ENCODE results near the gene TGFB2. TPM values are rescaled to one million over a fixed set of nuclear protein-coding genes. Genes with fewer than 3 reads are reported as not detected.

Gene TGFB2
- total RNA-seq, 1 experiment from 2014 or later: 1.2 TPM

DNA sequence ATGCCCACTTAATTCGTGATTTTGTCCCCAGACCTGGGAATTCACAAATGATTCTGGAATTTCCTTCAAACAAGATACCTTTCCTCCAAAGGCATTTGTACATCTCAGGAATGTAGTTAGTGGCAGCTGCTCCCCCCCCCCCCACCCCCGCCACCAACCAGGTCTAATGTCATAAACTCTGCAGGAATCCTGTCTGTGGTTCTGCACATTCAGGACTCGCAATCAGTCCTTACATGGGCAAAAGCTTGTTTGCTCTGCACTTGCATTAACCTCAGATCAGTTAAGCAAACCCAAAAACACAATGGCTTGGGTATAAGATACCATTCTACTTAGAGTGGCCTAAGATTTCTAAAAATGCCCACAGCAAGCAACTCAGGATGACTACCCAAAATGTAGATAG is 143.8 kb downstream of the TGFB2 start:
- intact Hi-C loops (cut with micrococcal nuclease; ENCODE audit: unreplicated experiment): no loop called here
- no peaks in the 10 kb centered on the region for H3K9me3 ChIP-seq (ENCODE audit: low read depth, low read length, poor library complexity, severe bottlenecking)
- no peaks in the 10 kb centered on the region for H3K27me3 ChIP-seq (replicated peaks; ENCODE audit: insufficient read depth, low read depth, low read length, poor library complexity)
- no peaks in the 10 kb centered on the region for H3K4me1 ChIP-seq (ENCODE audit: insufficient read depth, low read length, poor library complexity, severe bottlenecking)
- ChIA-PET CTCF (no interaction called here), POLR2A (ENCODE audit: low non-redundant PET) (no interaction called here)
- no peak overlapping the region for H3K4me3 ChIP-seq (ENCODE audit: low read depth, low read length, poor library complexity, severe bottlenecking)
- no peak for DNase-seq (ENCODE audit: low spot score)
- no peak overlapping the region for H3K27ac ChIP-seq (ENCODE audit: low read depth, low read length, poor library complexity, severe bottlenecking)
- H3K36me3 ChIP-seq (ENCODE audit: insufficient read depth, low read length, poor library complexity, severe bottlenecking): no peaks in the 10 kb centered on the region
- TF ChIP-seq, protein P1, sequence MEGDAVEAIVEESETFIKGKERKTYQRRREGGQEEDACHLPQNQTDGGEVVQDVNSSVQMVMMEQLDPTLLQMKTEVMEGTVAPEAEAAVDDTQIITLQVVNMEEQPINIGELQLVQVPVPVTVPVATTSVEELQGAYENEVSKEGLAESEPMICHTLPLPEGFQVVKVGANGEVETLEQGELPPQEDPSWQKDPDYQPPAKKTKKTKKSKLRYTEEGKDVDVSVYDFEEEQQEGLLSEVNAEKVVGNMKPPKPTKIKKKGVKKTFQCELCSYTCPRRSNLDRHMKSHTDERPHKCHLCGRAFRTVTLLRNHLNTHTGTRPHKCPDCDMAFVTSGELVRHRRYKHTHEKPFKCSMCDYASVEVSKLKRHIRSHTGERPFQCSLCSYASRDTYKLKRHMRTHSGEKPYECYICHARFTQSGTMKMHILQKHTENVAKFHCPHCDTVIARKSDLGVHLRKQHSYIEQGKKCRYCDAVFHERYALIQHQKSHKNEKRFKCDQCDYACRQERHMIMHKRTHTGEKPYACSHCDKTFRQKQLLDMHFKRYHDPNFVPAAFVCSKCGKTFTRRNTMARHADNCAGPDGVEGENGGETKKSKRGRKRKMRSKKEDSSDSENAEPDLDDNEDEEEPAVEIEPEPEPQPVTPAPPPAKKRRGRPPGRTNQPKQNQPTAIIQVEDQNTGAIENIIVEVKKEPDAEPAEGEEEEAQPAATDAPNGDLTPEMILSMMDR (conservative IDR thresholded peaks at IDR 0.05; ENCODE audit: low read depth, low read length): no peak
- no peak for TF ChIP-seq EZH2 (IDR thresholded peaks at IDR 0.05; ENCODE audit: borderline replicate concordance, low read depth, low read length, poor library complexity, severe bottlenecking)
- no TSS peak for BruUV-seq (replicated peaks)

DNA sequence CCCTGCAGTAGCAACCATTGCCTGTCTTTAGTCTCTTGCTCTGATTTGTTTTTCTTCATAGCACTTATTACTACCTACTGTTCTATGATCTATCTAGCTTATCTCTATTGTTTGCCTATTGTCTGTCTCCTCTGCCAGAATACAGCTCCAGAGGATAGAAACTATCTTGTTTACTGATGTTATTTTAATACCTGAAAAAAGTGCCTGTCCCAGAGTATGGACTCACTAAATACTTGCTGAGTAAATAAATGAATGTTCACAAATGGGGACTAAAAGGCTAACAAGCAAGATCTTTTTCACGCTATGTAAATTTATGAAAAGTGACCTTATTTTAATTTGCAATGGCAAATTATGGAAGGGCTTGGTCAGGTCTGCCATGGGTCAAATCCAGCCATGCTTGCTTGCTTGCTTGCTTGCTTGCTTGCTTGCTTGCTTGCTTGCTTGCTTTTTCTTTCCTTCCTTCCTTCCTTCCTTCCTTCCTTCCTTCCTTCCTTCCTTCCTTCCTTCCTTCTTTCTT is 145.3 kb downstream of the TGFB2 start:
- Histone ChIP-seq H3K4me3 (ENCODE audit: low read depth, low read length, poor library complexity, severe bottlenecking) (no peak overlapping the region), H3K27ac (ENCODE audit: low read depth, low read length, poor library complexity, severe bottlenecking) (no peak overlapping the region), H3K4me1 (ENCODE audit: insufficient read depth, low read length, poor library complexity, severe bottlenecking) (no peaks in the 10 kb centered on the region), H3K9me3 (ENCODE audit: low read depth, low read length, poor library complexity, severe bottlenecking) (no peaks in the 10 kb centered on the region), H3K27me3 (replicated peaks; ENCODE audit: insufficient read depth, low read depth, low read length, poor library complexity) (no peaks in the 10 kb centered on the region), H3K36me3 (ENCODE audit: insufficient read depth, low read length, poor library complexity, severe bottlenecking) (no peaks in the 10 kb centered on the region)
- ChIA-PET POLR2A (ENCODE audit: low non-redundant PET) (no interaction called here), CTCF (interaction anchor here (0.7 kb wide), 1 partner anchor 701 kb away, joined by 4 read pairs; no protein-coding TSS in a partner anchor)
- DNase-seq (ENCODE audit: low spot score): no peak
- BruUV-seq (replicated peaks): no TSS peak
- TF ChIP-seq EZH2 (IDR thresholded peaks at IDR 0.05; ENCODE audit: borderline replicate concordance, low read depth, low read length, poor library complexity, severe bottlenecking): no peak
- TF ChIP-seq, protein P1 (conservative IDR thresholded peaks at IDR 0.05; ENCODE audit: low read depth, low read length): no peak
- intact Hi-C loops (cut with micrococcal nuclease; ENCODE audit: unreplicated experiment): no loop called here

DNA sequence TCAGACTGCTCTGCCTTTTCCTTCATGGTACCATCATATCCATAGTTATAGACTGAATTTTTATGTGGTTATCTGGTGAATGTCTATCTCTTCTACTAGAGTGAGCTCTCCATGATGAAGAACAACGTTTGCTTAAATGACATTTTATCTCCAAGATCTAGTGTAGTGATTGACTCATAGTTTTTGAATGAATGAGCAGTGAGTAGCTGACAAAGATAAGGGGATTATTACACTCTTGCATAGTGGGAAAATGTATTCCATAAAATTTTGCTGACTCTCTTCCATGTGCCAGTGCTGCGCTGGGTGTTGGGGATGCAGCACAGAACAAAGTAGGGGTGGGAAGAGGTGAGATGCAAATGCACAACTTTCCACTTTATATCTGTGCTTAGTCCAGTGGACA is 147.7 kb downstream of the TGFB2 start:
- no peak for TF ChIP-seq EZH2 (IDR thresholded peaks at IDR 0.05; ENCODE audit: borderline replicate concordance, low read depth, low read length, poor library complexity, severe bottlenecking)
- TF ChIP-seq, protein P1 (conservative IDR thresholded peaks at IDR 0.05; ENCODE audit: low read depth, low read length): no peak
- POLR2A ChIA-PET (ENCODE audit: low non-redundant PET): no interaction called here
- no TSS peak for BruUV-seq (replicated peaks)

More for the DNA sequence above, 147.7 kb downstream of the TGFB2 start:
- Histone ChIP-seq H3K4me1 (ENCODE audit: insufficient read depth, low read length, poor library complexity, severe bottlenecking) (no peaks in the 10 kb centered on the region), H3K4me3 (ENCODE audit: low read depth, low read length, poor library complexity, severe bottlenecking) (no peak overlapping the region), H3K9me3 (ENCODE audit: low read depth, low read length, poor library complexity, severe bottlenecking) (no peaks in the 10 kb centered on the region), H3K27ac (ENCODE audit: low read depth, low read length, poor library complexity, severe bottlenecking) (no peak overlapping the region), H3K27me3 (replicated peaks; ENCODE audit: insufficient read depth, low read depth, low read length, poor library complexity) (no peaks in the 10 kb centered on the region), H3K36me3 (ENCODE audit: insufficient read depth, low read length, poor library complexity, severe bottlenecking) (no peaks in the 10 kb centered on the region)
- CTCF ChIA-PET: no interaction called here
- intact Hi-C loops (cut with micrococcal nuclease; ENCODE audit: unreplicated experiment): no loop called here
- no peak for DNase-seq (ENCODE audit: low spot score)

Measured in A673 (cell line).